GM19035 (cell line): ENCODE data around the gene TTLL5.

Experiments
- ATAC-seq: cut with Tn5 transposase; IDR thresholded peaks from one replicate; pipeline ENCODE4 v1.9.1; 2021; ENCODE audit not compliant: unreplicated experiment

TTLL5 gene

GRCh38 chr14:75700295-75700694 lies 39.2 kb downstream of the TTLL5 start:
- no peak for ATAC-seq

GRCh38 chr14:75702122-75702521 lies 41.1 kb downstream of the TTLL5 start:
- no peak for ATAC-seq

- no peak for ATAC-seq
Observed at GRCh38 chr14:75702616-75703261, 41.7 kb downstream of the TTLL5 start.

- no peak for ATAC-seq
Observed at GRCh38 chr14:75703467-75703866, 42.4 kb downstream of the TTLL5 start.

- ATAC-seq = no peak
Observed at GRCh38 chr14:75705014-75705413, 44.0 kb downstream of the TTLL5 start.

GRCh38 chr14:75709207-75709812 lies 48.3 kb downstream of the TTLL5 start:
- no peak for ATAC-seq

GRCh38 chr14:75711105-75711795 lies 50.2 kb downstream of the TTLL5 start:
- ATAC-seq = no peak

GRCh38 chr14:75711796-75712211 lies 50.8 kb downstream of the TTLL5 start:
- no peak for ATAC-seq

- ATAC-seq = no peak
Observed at GRCh38 chr14:75714991-75715390, 53.9 kb downstream of the TTLL5 start.

GRCh38 chr14:75715926-75716780 lies 55.1 kb downstream of the TTLL5 start:
- ATAC-seq = no peak

- no peak for ATAC-seq
Observed at GRCh38 chr14:75717729-75718128, 56.7 kb downstream of the TTLL5 start.

GRCh38 chr14:75718199-75718598 lies 57.2 kb downstream of the TTLL5 start:
- no peak for ATAC-seq

GRCh38 chr14:75720116-75720515 lies 59.1 kb downstream of the TTLL5 start:
- ATAC-seq = no peak

- ATAC-seq = no peak
Observed at GRCh38 chr14:75720842-75721498, 59.9 kb downstream of the TTLL5 start.

- no peak for ATAC-seq
Observed at GRCh38 chr14:75723716-75724115, 62.7 kb downstream of the TTLL5 start.

- ATAC-seq = no peak
Observed at GRCh38 chr14:75724414-75725204, 63.6 kb downstream of the TTLL5 start.

- ATAC-seq = no peak
Observed at GRCh38 chr14:75725481-75725880, 64.4 kb downstream of the TTLL5 start.

GRCh38 chr14:75726321-75726720 lies 65.3 kb downstream of the TTLL5 start:
- ATAC-seq = no peak

- ATAC-seq = no peak
Observed at GRCh38 chr14:75727124-75727523, 66.1 kb downstream of the TTLL5 start.

- ATAC-seq = no peak
Observed at GRCh38 chr14:75732888-75733287, 71.8 kb downstream of the TTLL5 start.
